Measurements from ENCODE around the gene CHST8.

CHST8 gene

DNA sequence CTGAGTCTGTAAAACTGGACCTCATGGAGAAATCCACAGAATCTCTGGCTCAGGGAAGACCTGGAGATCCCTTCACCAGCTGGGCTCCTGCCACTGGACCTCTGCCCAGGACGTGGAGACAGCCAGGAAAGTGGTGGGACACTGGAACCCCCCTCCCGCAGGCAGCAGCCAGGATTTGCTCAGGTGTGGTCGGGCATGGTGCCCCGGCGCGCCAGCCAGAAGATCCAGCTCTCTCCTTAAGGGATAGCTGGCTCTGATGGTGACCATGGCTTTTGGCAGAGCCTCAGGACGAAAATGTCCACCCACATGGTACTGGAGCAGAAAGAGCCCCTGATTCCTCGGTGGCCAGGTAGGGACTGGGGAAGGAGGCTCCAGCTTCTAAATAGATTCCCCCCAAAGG is 148.4 kb downstream of the CHST8 start:
- TF ChIP-seq, protein P1, sequence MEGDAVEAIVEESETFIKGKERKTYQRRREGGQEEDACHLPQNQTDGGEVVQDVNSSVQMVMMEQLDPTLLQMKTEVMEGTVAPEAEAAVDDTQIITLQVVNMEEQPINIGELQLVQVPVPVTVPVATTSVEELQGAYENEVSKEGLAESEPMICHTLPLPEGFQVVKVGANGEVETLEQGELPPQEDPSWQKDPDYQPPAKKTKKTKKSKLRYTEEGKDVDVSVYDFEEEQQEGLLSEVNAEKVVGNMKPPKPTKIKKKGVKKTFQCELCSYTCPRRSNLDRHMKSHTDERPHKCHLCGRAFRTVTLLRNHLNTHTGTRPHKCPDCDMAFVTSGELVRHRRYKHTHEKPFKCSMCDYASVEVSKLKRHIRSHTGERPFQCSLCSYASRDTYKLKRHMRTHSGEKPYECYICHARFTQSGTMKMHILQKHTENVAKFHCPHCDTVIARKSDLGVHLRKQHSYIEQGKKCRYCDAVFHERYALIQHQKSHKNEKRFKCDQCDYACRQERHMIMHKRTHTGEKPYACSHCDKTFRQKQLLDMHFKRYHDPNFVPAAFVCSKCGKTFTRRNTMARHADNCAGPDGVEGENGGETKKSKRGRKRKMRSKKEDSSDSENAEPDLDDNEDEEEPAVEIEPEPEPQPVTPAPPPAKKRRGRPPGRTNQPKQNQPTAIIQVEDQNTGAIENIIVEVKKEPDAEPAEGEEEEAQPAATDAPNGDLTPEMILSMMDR (IDR thresholded peaks at IDR 0.05) = no peak

DNA sequence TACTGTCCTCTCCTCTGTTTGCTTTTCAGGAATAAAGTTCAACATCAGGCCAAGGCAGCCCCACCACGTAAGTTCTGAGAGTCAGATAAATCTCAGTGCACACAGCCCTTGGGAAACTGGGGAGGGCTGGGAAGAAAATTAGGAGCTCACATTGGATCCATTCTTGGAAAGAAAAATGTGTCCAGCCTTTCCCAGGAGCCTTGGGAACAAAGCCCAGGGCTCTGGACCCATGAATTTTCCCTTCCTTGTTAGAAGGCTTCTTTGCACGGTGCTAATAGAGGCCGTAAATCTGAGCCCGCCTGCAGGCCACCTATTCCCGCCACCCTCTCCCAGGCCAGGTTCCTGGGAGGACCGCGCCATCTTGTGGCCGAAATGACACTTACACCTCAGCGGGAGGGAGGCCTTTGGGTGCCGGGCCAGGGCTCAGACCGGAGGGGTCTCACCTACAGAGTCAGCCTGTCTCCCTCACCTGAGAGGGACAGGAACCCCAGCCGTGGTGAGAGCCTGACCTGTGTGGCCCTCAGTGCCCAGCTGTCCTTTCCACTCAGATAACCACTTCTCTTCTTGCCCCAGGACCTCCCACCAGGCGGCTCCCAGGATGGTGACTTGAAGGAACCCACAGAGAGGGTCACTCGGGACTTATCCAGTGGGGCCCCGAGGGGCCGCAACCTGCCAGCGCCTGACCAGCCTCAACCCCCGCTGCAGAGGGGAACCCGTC is 149.8 kb downstream of the CHST8 start:
- TF ChIP-seq, protein P1 (IDR thresholded peaks at IDR 0.05) = peak; percentile 81

DNA sequence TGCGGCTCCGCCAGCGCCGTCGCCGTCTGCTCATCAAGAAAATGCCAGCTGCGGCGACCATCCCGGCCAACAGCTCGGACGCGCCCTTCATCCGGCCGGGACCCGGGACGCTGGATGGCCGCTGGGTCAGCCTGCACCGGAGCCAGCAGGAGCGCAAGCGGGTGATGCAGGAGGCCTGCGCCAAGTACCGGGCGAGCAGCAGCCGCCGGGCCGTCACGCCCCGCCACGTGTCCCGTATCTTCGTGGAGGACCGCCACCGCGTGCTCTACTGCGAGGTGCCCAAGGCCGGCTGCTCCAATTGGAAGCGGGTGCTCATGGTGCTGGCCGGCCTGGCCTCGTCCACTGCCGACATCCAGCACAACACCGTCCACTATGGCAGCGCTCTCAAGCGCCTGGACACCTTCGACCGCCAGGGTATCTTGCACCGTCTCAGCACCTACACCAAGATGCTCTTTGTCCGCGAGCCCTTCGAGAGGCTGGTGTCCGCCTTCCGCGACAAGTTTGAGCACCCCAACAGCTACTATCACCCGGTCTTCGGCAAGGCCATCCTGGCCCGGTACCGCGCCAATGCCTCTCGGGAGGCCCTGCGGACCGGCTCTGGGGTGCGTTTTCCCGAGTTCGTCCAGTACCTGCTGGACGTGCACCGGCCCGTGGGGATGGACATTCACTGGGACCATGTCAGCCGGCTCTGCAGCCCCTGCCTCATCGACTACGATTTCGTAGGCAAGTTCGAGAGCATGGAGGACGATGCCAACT is 150.5 kb downstream of the CHST8 start:
- TF ChIP-seq, protein P1 (IDR thresholded peaks at IDR 0.05) = no peak

DNA sequence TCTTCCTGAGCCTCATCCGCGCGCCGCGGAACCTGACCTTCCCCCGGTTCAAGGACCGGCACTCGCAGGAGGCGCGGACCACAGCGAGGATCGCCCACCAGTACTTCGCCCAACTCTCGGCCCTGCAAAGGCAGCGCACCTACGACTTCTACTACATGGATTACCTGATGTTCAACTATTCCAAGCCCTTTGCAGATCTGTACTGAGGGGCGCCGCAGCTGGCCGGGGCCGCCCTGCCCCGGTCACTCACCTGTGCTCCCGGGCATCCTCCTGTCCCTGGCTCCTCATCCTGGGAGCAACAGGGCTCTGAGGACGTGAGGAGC is 151.1 kb downstream of the CHST8 start:
- TF ChIP-seq, protein P1 (IDR thresholded peaks at IDR 0.05) = no peak

DNA sequence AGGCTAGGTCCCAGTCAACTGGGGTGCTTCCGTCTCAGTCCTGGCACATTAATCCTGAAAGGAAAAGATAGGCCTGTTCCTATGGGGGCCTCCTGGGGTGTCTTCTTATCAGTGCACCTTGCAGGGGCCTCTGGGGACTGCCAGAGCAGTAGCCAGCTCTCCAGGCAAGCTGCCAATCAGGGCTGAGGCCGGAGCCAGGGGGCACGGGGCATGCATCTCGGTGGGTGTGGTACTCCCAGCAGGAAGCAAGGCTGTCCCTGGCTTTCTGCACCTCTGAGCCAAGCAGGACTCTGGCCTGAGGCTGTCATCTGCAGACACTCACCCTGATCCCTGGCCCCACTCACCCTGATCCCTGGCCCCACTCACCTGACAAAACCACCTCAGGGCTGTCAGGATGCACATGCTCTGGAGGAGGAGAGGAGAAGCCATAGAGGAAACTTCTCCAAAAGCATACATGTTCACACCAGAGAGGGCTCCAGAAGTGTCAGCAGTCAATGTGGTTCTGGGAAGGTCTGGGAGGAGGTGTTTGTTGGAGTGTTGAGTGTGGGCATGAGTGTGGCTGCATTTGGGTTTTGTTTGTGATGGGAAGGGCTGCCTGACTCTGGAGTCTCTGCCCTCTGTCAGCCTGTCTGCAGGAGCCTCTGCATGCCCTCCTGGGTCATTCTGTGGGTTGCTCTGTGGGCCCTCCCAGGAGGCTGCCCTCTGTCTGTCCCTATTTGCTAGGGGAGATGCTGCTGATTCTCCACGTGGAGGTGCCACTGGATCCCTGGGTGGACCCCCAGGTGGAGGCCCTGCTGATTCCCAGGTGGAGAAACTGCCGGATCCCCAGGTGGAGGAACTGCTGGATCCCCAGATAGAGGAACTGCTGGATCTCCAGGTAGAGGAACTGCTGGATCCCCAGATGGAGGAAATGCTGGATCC is 152.2 kb downstream of the CHST8 start:
- TF ChIP-seq, protein P1 (IDR thresholded peaks at IDR 0.05) = no peak

DNA sequence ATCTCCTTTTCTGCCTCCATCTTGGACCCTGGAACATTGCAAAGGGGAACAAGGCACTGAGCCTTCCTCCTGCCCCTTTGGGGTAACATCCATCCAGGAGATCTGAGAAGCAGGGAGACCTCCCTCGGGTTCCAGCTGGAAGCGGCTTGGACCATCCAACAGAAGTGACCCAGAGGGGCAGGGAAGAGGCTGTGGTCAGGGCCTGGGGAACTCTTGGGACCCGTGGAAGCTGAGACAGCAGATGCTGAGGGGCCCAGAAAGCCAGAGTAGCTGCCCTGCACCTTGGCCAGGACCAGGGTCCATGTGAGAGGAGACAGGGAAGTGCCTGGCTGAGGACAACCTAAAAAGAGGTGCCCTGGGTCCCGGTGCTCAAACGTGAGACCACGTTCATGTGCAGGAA is 153.0 kb downstream of the CHST8 start:
- TF ChIP-seq, protein P1 (IDR thresholded peaks at IDR 0.05) = no peak

DNA sequence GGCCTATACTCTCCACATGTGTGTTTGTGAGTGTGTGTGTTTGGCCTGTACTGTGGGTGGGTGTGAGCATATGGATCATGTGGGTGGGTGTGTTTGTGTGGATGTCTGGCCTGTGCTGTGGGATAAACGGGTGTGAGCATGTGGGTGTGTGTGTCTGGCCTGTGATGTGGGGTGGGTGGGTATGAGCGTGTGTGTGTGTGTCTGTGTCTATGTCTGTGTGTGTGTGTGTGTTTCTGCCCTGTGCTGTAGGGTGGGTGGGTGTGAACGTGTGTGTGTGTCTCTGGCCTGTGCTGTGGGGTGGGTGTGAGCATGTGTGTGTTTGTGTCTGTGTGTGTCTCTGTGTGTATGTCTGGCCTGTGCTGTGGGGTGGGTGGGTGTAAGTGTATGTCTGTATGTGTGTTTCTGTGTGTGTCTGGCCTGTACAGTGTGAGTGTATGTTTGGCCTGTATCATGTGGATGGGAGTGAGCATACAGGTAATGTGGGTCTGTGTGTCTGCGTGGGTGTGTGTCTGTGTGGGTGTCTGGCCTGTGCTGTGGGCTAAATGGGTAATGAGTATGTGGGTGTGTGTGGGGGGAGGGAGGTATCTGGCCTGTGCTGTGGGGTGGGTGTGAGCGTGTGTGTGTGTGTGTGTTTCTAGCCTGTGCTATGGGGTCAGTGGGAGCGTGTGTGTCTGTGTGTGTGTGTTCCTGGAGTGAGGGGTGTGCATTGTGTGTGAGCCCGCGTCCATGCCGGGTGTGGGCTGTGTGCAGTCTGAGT is 154.2 kb downstream of the CHST8 start:
- TF ChIP-seq, protein P1 (IDR thresholded peaks at IDR 0.05) = no peak

All from LNCAP (cell line).